ENCODE data around the gene SDR9C7. TPM values are rescaled to one million over a fixed set of nuclear protein-coding genes. Genes with fewer than 3 reads are reported as not detected.

The SDR9C7 gene
- total RNA-seq, 1 donor from 2014 or later: not detected

GRCh38 chr12:56931474-56931978, 2.7 kb downstream of the SDR9C7 start:
- intact Hi-C loops (cut with DNase I): no loop called here
- no peak overlapping the region for H3K4me3 ChIP-seq
- H3K9me3 ChIP-seq: no peaks in the 10 kb centered on the region
- no peak for DNase-seq (ENCODE audit: low spot score in 2 of 2)
- no peak for TF ChIP-seq CTCF (IDR thresholded peaks at IDR 0.05)
- no peaks in the 10 kb centered on the region for H3K27me3 ChIP-seq
- H3K4me1 ChIP-seq: no peaks in the 10 kb centered on the region
- H3K36me3 ChIP-seq: no peaks in the 10 kb centered on the region
- H3K27ac ChIP-seq: no peak overlapping the region

GRCh38 chr12:56930241-56930640, 4.0 kb downstream of the SDR9C7 start:
- no peak for TF ChIP-seq CTCF (IDR thresholded peaks at IDR 0.05)
- no peaks in the 10 kb centered on the region for H3K9me3 ChIP-seq
- H3K27me3 ChIP-seq: no peaks in the 10 kb centered on the region
- no peak overlapping the region for H3K27ac ChIP-seq
- no peak overlapping the region for H3K4me3 ChIP-seq
- H3K36me3 ChIP-seq: no peaks in the 10 kb centered on the region
- DNase-seq (ENCODE audit: low spot score in 2 of 2): no peak
- intact Hi-C loops (cut with DNase I): no loop called here
- no peaks in the 10 kb centered on the region for H3K4me1 ChIP-seq

GRCh38 chr12:56929780-56930179, 4.4 kb downstream of the SDR9C7 start:
- Histone ChIP-seq H3K27me3 (no peaks in the 10 kb centered on the region), H3K4me1 (no peaks in the 10 kb centered on the region), H3K9me3 (no peaks in the 10 kb centered on the region), H3K27ac (no peak overlapping the region), H3K36me3 (no peaks in the 10 kb centered on the region), H3K4me3 (no peak overlapping the region)
- TF ChIP-seq CTCF (IDR thresholded peaks at IDR 0.05): no peak
- no peak for DNase-seq (ENCODE audit: low spot score in 2 of 2)
- intact Hi-C loops (cut with DNase I): no loop called here

- H3K36me3 ChIP-seq: no peaks in the 10 kb centered on the region
- H3K4me3 ChIP-seq: no peak overlapping the region
- intact Hi-C loops (cut with DNase I): no loop called here
- H3K27me3 ChIP-seq: no peaks in the 10 kb centered on the region
- no peak overlapping the region for H3K27ac ChIP-seq
- no peaks in the 10 kb centered on the region for H3K9me3 ChIP-seq
- H3K4me1 ChIP-seq: no peaks in the 10 kb centered on the region
- TF ChIP-seq CTCF (IDR thresholded peaks at IDR 0.05): no peak
- no peak for DNase-seq (ENCODE audit: low spot score in 2 of 2)
These were observed 5.9 kb downstream of the SDR9C7 start for GRCh38 chr12:56928262-56928661.

GRCh38 chr12:56927281-56927680, 6.9 kb downstream of the SDR9C7 start:
- no peaks in the 10 kb centered on the region for H3K27me3 ChIP-seq
- H3K4me3 ChIP-seq: no peak overlapping the region
- TF ChIP-seq CTCF (IDR thresholded peaks at IDR 0.05): no peak
- H3K36me3 ChIP-seq: no peaks in the 10 kb centered on the region
- no peak for DNase-seq (ENCODE audit: low spot score in 2 of 2)
- no peaks in the 10 kb centered on the region for H3K9me3 ChIP-seq
- H3K27ac ChIP-seq: no peak overlapping the region
- no peaks in the 10 kb centered on the region for H3K4me1 ChIP-seq
- intact Hi-C loops (cut with DNase I): no loop called here

- DNase-seq (ENCODE audit: low spot score in 2 of 2): no peak
- H3K4me1 ChIP-seq: no peaks in the 10 kb centered on the region
- intact Hi-C loops (cut with DNase I): no loop called here
- no peak overlapping the region for H3K4me3 ChIP-seq
- no peak overlapping the region for H3K27ac ChIP-seq
- H3K36me3 ChIP-seq: no peaks in the 10 kb centered on the region
- TF ChIP-seq CTCF (IDR thresholded peaks at IDR 0.05): no peak
- H3K27me3 ChIP-seq: no peaks in the 10 kb centered on the region
- H3K9me3 ChIP-seq: no peaks in the 10 kb centered on the region
These were observed 12.2 kb downstream of the SDR9C7 start for GRCh38 chr12:56922031-56922430.
